B cell (primary cell): Measurements from ENCODE around the gene IBA57.
"Not testable (repeated sequence)": the region's sequence is repeated elsewhere in the genome, so short reads cannot be mapped to it uniquely, and the experiment has no call there.

Source experiments
- EZH2 ChIP-seq: IDR thresholded peaks from 2 replicates; pipeline ENCODE4 v1.6.1; 2012; ENCODE audit warnings: borderline replicate concordance, low read depth, mild to moderate bottlenecking, moderate library complexity, low read length; ENCODE audit not compliant: insufficient read depth, poor library complexity, severe bottlenecking
- TF ChIP-seq, protein P1 (sequence below): fragments of 200-600 bp; IDR thresholded peaks from one replicate; pipeline ENCODE4 v1.8.0; 2022; ENCODE audit warnings: antibody characterized with exemption, mild to moderate bottlenecking

DNA sequence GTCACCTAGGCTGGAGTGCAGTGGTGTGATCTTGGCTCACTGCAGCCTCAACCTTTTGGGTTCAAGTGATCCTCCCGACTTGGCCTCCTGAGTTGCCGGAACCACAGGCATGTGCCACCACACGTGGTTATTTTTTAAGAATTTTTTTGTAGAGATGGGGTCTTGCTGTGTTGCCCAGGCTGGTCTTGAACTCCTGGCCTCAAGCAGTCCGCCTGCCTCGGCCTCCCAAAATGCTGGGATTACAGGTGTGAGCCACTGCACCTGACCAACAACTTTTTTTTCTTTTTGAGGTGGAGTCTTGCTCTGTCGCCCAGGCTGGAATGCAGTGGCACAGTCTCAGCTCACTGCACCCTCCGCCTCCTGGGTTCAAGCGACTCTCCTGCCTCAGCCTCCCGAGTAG is 55.5 kb downstream of the IBA57 start:
- TF ChIP-seq, protein P1, sequence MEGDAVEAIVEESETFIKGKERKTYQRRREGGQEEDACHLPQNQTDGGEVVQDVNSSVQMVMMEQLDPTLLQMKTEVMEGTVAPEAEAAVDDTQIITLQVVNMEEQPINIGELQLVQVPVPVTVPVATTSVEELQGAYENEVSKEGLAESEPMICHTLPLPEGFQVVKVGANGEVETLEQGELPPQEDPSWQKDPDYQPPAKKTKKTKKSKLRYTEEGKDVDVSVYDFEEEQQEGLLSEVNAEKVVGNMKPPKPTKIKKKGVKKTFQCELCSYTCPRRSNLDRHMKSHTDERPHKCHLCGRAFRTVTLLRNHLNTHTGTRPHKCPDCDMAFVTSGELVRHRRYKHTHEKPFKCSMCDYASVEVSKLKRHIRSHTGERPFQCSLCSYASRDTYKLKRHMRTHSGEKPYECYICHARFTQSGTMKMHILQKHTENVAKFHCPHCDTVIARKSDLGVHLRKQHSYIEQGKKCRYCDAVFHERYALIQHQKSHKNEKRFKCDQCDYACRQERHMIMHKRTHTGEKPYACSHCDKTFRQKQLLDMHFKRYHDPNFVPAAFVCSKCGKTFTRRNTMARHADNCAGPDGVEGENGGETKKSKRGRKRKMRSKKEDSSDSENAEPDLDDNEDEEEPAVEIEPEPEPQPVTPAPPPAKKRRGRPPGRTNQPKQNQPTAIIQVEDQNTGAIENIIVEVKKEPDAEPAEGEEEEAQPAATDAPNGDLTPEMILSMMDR, result not testable (repeated sequence)
- not testable (repeated sequence) for TF ChIP-seq EZH2
